ENCODE results near the gene PKN1.

GRCh38 chr19:14390548-14390947 is 42.6 kb upstream of the PKN1 start:
- TF ChIP-seq, protein P1, sequence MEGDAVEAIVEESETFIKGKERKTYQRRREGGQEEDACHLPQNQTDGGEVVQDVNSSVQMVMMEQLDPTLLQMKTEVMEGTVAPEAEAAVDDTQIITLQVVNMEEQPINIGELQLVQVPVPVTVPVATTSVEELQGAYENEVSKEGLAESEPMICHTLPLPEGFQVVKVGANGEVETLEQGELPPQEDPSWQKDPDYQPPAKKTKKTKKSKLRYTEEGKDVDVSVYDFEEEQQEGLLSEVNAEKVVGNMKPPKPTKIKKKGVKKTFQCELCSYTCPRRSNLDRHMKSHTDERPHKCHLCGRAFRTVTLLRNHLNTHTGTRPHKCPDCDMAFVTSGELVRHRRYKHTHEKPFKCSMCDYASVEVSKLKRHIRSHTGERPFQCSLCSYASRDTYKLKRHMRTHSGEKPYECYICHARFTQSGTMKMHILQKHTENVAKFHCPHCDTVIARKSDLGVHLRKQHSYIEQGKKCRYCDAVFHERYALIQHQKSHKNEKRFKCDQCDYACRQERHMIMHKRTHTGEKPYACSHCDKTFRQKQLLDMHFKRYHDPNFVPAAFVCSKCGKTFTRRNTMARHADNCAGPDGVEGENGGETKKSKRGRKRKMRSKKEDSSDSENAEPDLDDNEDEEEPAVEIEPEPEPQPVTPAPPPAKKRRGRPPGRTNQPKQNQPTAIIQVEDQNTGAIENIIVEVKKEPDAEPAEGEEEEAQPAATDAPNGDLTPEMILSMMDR (IDR thresholded peaks at IDR 0.05; ENCODE audit: insufficient read depth, low read depth, low read length), result no peak
- no peak for TF ChIP-seq EZH2 (IDR thresholded peaks at IDR 0.05; ENCODE audit: insufficient read depth, low read length)
